DOHH2 (cell line): ENCODE data around the gene CHMP2B.
"Not testable (repeated sequence)": the region's sequence is repeated elsewhere in the genome, so short reads cannot be mapped to it uniquely, and the experiment has no call there.

Experiments
- H3F3A ChIP-seq: fragments of 200-600 bp; sonication (generic), shearing (Covaris generic); 2 replicates; pipeline ENCODE4 v1.6.0; 2016; ENCODE audit warnings: antibody characterized with exemption, mild to moderate bottlenecking; ENCODE audit not compliant: control insufficient read depth, insufficient read depth
- H3K27ac ChIP-seq: fragments of 200-600 bp; sonication (generic); 2 replicates; pipeline ENCODE4 v1.5.1; 2014; ENCODE audit warnings: low read depth, mild to moderate bottlenecking, low read length, moderate library complexity
- H3K27me3 ChIP-seq: fragments of 200-600 bp; sonication (generic); 2 replicates; pipeline ENCODE4 v1.6.1; 2014; ENCODE audit warnings: mild to moderate bottlenecking, low read length, mixed read lengths; ENCODE audit not compliant: control insufficient read depth
- H3K36me3 ChIP-seq: fragments of 200-600 bp; sonication (generic); 2 replicates; pipeline ENCODE4 v1.6.1; 2014; ENCODE audit warnings: mild to moderate bottlenecking, low read length, moderate library complexity, mixed read lengths; ENCODE audit not compliant: control insufficient read depth
- H3K4me1 ChIP-seq: fragments of 200-600 bp; sonication (generic); 2 replicates; pipeline ENCODE4 v1.6.1; 2014; ENCODE audit warnings: mild to moderate bottlenecking, low read length, mixed read lengths; ENCODE audit not compliant: control insufficient read depth
- H3K4me2 ChIP-seq: fragments of 200-600 bp; sonication (generic); 2 replicates; pipeline ENCODE4 v1.6.0; 2014; ENCODE audit warnings: mild to moderate bottlenecking, low read length, moderate library complexity
- H3K4me3 ChIP-seq: fragments of 200-600 bp; sonication (generic); 2 replicates; pipeline ENCODE4 v1.5.1; 2014; ENCODE audit warnings: mild to moderate bottlenecking, low read length, mixed read lengths
- H3K79me2 ChIP-seq: fragments of 200-600 bp; sonication (generic); 2 replicates; pipeline ENCODE4 v1.6.1; 2014; ENCODE audit warnings: mild to moderate bottlenecking, low read length, mixed read lengths; ENCODE audit not compliant: control insufficient read depth
- H3K9me2 ChIP-seq: fragments of 200-600 bp; sonication (generic); replicated peaks from 2 replicates; pipeline ENCODE4 v1.6.1; 2014; ENCODE audit warnings: mild to moderate bottlenecking, low read length, mixed read lengths; ENCODE audit not compliant: control insufficient read depth
- H3K9me3 ChIP-seq: fragments of 200-600 bp; sonication (generic); 2 replicates; pipeline ENCODE4 v1.6.1; 2014; ENCODE audit warnings: antibody characterized with exemption, low read length, mixed read lengths; ENCODE audit not compliant: control insufficient read depth, insufficient read depth
- H4K20me1 ChIP-seq: fragments of 200-600 bp; sonication (generic); 2 replicates; pipeline ENCODE4 v1.6.0; 2014; ENCODE audit warnings: low read depth, mild to moderate bottlenecking, antibody characterized with exemption, low read length, moderate library complexity; ENCODE audit not compliant: control insufficient read depth, insufficient read depth
- CTCF ChIP-seq: fragments of 200-600 bp; sonication (generic); IDR thresholded peaks from one replicate; pipeline ENCODE4 v1.5.1; 2014; ENCODE audit warnings: antibody characterized with exemption, mild to moderate bottlenecking, low read depth, low read length; ENCODE audit not compliant: poor library complexity, severe bottlenecking
- EZH2phosphoT487 ChIP-seq: fragments of 200-600 bp; sonication (generic); IDR thresholded peaks from 2 replicates; pipeline ENCODE4 v1.6.1; 2017; ENCODE audit warnings: borderline replicate concordance, mild to moderate bottlenecking, antibody characterized with exemption, low read length, moderate library complexity, mixed read lengths

The CHMP2B gene

GRCh38 chr3:87246662-87247429, 19.7 kb downstream of the CHMP2B start:
- no peaks in the 10 kb centered on the region for H3K9me2 ChIP-seq
- no peaks in the 10 kb centered on the region for H3K9me3 ChIP-seq
- H3K27me3 ChIP-seq, result no peaks in the 10 kb centered on the region
- H3K36me3 ChIP-seq, result peaks cover 20% of the 10 kb centered on the region
- no peak overlapping the region for H3K4me2 ChIP-seq
- no peaks in the 10 kb centered on the region for H3K4me1 ChIP-seq
- no peak overlapping the region for H3K4me3 ChIP-seq
- H3K27ac ChIP-seq, result no peak overlapping the region
- no peaks in the 10 kb centered on the region for H3F3A ChIP-seq
- no peak for TF ChIP-seq EZH2phosphoT487
- TF ChIP-seq CTCF, result no peak
- no peaks in the 10 kb centered on the region for H4K20me1 ChIP-seq
- H3K79me2 ChIP-seq, result no peaks in the 10 kb centered on the region

GRCh38 chr3:87247430-87247773, 20.3 kb downstream of the CHMP2B start:
- Histone ChIP-seq H3F3A (no peaks in the 10 kb centered on the region), H4K20me1 (no peaks in the 10 kb centered on the region), H3K27ac (no peak overlapping the region), H3K36me3 (peaks cover 20% of the 10 kb centered on the region), H3K79me2 (no peaks in the 10 kb centered on the region), H3K9me2 (no peaks in the 10 kb centered on the region), H3K4me3 (no peak overlapping the region), H3K4me1 (no peaks in the 10 kb centered on the region), H3K4me2 (no peak overlapping the region), H3K9me3 (no peaks in the 10 kb centered on the region), H3K27me3 (no peaks in the 10 kb centered on the region)
- TF ChIP-seq EZH2phosphoT487 (no peak), CTCF (no peak)

- H3K27ac ChIP-seq, H3K4me3 ChIP-seq, H3K27me3 ChIP-seq, H3K4me1 ChIP-seq, H3K9me3 ChIP-seq, H3K9me2 ChIP-seq, H3F3A ChIP-seq, H4K20me1 ChIP-seq, H3K4me2 ChIP-seq, H3K79me2 ChIP-seq: not testable (repeated sequence)
- peaks cover 22% of the 10 kb centered on the region for H3K36me3 ChIP-seq
These were observed 21.1 kb downstream of the CHMP2B start for GRCh38 chr3:87248231-87248630.

GRCh38 chr3:87248831-87249230, 21.7 kb downstream of the CHMP2B start:
- Histone ChIP-seq H3K27me3 (no peaks in the 10 kb centered on the region), H3F3A (no peaks in the 10 kb centered on the region), H3K9me2 (no peaks in the 10 kb centered on the region), H3K27ac (no peak overlapping the region), H3K9me3 (no peaks in the 10 kb centered on the region), H3K36me3 (peaks cover 28% of the 10 kb centered on the region), H3K4me3 (no peak overlapping the region), H3K79me2 (no peaks in the 10 kb centered on the region), H3K4me1 (no peaks in the 10 kb centered on the region), H3K4me2 (no peak overlapping the region), H4K20me1 (no peaks in the 10 kb centered on the region)
- TF ChIP-seq EZH2phosphoT487, result no peak
- TF ChIP-seq CTCF, result no peak
